KBM-7 (cell line): ENCODE data around the gene FARSA.
A peak's percentile ranks its signal among the peaks of the same experiment; 100 is the strongest.
"Not testable (repeated sequence)": the region's sequence is repeated elsewhere in the genome, so short reads cannot be mapped to it uniquely, and the experiment has no call there.

Experiments
- DNase-seq: peaks from one replicate; pipeline ENCODE4 v3.0.0-alpha.2; 2015
- in situ Hi-C: fragments of 300-500 bp; cut with MboI; formaldehyde crosslinking; loops from 2 replicates; pipeline ENCODE4 v1.14.3; 2020; ENCODE audit warnings: low sequenced_read_pairs, low pct_unique_long_range_greater_than_20kb, mixed read lengths

The FARSA gene

DNA sequence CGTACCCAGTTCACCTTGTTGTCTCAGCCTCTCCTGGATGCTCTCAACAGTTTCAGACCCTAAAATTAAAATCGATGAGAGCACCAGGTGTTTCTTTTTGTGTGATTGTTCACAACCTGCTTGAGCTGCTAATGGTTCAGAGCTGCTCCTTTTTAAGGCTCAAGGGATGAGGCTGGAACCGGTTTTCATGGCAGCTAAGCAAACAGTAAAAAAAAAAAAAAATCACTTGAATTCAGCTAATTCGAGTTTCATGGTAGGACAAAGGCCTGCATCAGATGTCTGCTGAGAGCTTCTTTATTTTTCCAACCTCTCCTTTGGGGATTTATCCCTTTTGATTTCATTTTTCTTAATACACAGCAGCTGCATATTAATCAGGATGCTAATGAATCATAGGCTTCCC, 20.9 kb downstream of the FARSA start:
- in situ Hi-C loops = no loop called here
- no peak for DNase-seq

DNA sequence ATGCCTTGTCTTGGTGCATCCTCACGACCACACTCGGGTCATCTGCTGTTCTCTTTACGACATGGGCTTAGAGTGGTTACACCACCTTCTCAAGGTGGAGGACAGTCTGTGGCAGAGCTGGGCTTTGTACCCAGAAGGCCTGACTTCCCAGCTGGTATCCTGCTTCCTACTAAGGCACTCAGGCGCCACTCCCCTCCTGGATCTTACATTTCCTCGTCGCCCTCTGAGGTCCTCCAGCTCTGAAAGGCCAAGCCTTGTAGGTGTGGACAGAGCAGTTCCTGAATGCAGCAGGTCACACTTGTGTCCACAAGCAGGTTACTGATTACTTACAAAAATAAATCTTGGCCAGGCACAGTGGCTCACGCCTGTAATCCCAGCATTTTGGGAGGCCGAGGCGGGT, 26.3 kb downstream of the FARSA start:
- in situ Hi-C loops = no loop called here
- no peak for DNase-seq

DNA sequence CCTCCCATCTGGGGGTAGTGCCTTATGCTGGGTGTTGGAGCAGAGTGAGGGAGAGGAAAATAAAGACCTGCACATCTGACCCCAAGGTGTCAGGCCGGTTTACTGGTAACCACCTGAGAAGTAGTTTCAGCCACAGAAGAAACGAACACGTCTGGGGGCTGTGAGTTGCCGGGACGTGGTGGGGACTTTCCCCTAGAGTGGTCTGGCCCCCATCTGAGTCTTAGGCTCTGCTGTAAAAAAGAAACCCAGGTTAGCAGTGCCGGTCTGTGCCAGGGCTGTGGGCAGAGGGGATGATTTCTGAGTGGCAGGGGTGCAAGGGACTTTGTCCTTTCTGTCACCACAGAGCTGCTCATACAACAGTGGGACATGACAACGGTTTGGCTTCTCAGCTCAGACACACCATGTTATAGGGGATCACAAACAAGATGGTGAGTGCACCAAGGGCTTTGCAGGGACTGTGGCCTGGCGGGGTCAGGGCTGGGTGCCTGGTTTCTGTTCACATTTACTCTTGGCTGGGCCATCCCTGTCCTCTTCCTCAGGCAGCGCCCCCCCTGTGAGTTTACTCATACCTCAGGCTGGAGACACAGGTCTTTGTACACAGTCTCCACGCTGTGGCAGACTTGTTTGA, 33.5 kb downstream of the FARSA start:
- in situ Hi-C loops = no loop called here
- no peak for DNase-seq

DNA sequence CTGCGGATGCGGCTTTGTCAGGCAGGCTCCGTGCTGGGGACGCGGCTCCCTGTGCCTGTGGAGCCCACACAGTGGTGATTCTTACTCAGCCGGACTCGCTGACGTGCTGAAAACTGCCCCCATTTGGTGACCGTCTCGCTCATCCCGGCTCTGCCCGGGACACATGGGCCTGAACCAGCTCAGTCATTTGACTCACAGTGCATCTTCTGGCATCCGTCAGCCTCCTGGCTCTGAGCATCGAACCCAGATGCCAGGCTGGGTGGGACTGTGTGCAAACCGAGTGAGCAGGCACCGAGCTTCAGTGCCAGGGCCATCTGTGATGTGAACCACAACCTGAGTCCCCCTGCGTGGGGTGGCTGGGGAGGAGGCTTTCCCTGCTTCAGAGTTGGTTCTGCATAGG, 37.1 kb downstream of the FARSA start:
- DNase-seq = no peak
- in situ Hi-C loops = no loop called here

DNA sequence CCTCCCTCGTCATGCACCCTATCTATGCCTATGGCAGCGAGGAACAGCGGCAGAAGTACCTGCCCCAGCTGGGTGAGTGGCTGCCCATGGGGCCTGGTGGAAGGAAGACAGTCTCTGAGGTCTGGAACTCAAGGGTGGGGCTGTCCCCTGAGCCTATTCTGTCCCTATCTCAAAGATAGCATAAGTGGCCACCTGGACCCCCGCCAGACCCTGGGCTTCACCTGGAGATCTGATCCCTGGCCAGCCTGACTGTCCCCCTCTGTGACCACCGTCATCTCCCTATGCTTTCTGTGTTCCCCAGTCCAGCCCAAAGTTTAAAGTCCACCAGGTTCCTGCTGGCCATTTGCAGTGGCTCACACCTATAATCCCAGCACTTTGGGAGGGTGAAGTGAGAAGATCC, 39.9 kb downstream of the FARSA start:
- in situ Hi-C loops = no loop called here
- DNase-seq = no peak

DNA sequence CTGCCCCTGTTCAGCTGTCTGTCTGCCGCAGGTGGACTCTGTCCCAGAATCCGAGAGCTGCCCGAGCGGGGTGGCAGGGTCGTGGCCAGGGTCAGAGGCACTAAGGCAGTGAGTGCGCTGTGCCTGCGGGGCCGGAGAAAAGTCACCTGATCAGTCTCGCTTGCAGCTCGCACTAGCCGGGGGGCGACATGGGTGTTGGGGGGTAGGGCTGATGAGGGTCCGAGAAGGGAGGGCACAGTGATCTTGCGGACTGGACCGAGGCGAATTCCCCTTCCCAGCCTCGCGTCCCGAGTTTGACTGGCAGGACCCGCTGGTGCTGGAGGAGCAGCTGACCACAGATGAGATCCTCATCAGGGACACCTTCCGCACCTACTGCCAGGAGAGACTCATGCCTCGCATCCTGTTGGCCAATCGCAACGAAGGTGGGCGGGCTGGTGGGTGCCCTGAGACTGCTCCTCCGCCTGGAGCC, 41.9 kb downstream of the FARSA start:
- DNase-seq = no peak
- in situ Hi-C loops = no loop called here

DNA sequence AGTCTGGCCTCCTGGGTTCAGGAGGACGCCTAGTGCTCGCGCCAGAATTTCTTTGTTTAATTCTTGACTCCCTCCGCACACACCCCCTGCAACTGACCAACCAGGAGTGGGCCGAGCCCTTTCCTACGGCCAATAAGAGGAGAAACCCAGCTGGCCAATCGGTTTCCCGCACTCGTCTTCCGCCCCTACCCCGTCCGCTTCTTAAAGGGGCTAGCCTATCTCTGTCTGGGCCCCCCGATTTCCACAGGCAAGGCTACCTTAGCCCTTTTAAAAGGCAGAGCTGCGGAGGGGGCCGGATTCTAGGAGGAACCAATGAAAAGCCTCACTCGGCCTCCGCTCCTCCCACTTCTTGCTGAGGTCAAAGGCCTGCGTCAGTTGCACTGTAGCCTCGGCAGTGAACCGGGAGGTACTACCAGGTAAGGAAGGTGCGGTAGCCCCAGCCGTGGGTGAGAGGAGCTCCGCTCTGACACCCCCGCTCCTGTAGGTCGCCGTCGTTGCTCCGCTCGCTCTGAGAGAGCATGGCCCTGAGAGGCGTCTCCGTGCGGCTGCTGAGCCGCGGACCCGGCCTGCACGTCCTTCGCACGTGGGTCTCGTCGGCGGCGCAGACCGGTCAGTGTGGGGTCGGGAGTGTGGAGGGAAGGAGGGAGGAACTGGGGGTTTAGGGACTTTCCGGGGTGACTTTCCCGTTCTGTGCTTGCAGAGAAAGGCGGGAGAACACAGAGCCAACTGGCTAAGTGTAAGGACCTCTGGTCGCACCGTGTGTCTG, 42.5 kb downstream of the FARSA start, which contains the start of gene GCDH:
GCDH (plus strand) TSS at position 374 of the 766 bp plus-strand sequence; CDS start at position 519, 145 bp downstream.
- DNase-seq = peak; percentile 99
- in situ Hi-C loops = no loop called here

DNA sequence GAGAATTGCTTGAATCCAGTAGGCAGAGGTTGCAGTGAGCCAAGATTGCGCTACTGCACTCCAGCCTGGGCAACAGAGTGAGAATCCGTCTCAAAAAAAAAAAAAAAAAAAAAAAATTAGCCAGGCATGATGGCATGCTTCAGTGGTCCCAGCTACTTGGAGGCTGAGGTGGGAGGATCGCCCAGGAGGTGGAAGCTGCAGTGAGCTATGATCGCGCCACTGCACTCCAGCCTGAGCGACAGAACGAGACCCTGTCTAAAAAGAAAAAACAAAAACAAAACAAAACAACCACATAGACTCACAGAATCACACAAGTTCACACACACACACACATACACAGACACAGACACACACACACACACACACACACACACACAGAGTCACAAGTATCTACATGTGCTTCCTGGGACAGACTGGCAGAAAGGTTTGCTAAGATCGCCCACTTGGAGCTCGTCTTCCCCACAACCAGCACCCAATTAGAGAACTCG, 43.2 kb downstream of the FARSA start:
- DNase-seq, in situ Hi-C loops: not testable (repeated sequence)

DNA sequence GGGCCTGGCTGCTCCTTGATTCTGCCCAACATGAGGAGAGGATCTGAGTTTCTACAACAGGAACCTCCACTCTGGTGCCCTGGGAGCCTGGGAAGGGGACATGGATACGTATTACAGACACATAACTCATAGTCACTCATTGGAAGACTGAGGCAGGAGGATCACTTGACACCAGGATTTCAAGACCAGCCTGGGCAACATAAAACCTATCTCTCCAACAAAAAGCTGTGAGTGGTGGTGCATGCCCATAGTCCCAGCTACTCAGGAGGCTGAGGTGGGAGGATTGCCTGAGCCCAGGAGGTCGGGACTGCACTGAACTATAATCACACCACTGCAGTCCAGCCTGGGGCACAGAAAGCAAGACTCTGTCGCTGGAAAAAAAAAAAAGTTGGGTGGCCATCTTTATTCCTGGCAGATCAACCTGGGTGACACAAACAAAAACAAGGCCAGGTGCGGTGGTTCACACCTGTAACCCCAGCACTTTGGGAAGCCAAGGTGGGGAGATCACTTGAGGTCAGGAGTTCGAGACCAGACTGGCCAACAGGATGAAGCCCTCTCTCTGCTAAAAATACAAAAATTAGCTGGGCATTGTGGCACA, 45.4 kb downstream of the FARSA start:
- DNase-seq = no peak
- in situ Hi-C loops = no loop called here

DNA sequence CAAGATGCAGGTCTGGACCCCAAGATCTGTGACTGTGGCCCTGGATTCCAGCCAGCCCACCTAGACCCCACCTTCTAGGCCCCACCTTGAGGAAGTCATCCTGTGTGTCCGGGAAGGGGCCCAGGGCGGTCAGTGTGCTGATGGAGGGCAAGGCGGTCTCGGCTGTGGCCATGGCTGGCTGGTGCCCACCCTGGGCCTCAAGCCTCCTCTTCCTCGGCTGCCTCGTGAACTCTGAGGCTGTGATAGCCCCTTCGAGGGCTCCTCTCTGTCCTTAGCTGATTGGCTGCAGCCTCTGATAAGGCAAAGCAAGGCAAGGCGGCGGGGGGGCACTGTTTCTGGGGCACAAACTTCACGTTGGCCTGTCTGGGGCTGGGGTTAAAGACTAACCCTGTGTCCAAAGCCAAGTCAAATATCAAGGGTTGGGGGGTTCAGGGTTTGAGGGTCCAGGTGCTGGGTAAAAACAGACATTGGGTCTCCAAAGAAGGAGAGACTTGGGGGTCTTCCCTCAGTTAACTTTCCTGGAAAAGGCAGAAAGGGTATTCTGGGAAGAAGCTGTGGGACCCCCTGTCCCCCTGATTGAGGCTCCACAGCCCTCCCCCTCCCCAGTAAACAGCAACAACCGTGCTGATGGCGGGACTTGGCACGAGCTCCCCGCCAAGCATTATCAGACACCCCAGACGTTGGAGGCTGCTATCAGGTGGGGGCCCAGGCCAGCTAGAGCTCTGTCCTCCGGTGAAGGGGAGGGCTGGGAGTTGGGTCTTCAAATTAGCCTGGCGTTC, 46.4 kb downstream of the FARSA start, which contains the start of gene KLF1:
KLF1 (minus strand) TSS at position 233 of the 779 bp plus-strand sequence; CDS start at position 172, 61 bp downstream.
- no peak for DNase-seq
- in situ Hi-C loops = no loop called here

DNA sequence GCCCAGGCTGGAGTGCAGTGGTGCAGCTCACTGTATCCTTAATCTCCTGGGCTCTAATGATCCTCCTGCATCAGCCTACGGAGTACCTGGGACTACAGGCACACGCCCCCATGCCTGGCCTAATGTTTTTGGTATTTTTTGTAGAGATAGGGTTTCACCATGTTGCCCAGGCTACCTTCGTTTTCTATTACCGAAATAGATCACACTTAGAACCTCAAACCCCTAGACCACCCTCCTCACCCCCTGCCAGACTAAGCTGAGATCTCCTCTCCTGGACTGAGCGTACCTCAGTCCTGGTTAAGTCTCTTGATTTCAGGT, 46.9 kb downstream of the FARSA start:
- in situ Hi-C loops = no loop called here
- no peak for DNase-seq

DNA sequence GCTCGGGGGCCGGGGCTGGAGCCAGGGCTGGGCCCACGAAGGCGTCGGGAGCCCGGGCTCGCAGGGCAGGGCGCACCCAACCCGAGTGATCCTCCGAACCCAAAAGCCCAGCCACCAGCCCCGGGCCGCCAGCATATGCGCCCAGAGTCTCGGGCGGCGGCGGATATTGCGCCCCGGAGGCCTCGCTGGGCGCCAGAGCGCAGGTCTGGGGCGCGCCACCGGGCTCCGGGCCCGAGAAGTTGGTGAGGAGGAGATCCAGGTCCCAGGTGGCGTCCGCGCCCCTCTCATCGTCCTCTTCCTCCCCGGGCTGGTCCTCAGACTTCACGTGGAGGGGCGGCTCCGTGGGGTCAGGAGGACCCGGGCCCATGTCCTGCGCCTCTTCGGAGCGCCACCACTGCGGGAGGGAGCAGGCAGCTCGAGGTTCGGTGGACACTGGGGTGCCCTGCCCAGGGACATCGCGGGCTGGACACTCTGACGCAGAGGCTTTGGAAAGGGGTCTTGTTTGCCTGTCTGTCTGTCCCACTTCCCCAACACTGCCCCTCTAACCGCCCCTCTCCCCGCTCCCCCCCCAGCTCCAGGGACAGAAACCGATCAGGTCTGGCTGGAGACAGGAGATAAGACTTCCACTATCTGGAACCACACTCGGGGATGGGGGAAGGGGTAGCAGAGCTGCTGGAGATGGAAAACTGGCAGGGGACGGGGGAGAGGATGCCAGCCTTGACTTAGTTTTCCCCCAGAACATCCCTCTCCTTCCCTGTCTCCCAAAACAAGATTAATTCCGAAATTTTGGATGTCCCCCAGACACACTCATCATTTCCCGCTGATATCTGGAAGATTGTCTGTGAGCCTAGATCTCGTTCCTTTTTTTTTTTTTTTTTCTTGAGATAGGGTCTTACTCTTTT, 47.5 kb downstream of the FARSA start:
- in situ Hi-C loops = no loop called here
- DNase-seq = no peak

DNA sequence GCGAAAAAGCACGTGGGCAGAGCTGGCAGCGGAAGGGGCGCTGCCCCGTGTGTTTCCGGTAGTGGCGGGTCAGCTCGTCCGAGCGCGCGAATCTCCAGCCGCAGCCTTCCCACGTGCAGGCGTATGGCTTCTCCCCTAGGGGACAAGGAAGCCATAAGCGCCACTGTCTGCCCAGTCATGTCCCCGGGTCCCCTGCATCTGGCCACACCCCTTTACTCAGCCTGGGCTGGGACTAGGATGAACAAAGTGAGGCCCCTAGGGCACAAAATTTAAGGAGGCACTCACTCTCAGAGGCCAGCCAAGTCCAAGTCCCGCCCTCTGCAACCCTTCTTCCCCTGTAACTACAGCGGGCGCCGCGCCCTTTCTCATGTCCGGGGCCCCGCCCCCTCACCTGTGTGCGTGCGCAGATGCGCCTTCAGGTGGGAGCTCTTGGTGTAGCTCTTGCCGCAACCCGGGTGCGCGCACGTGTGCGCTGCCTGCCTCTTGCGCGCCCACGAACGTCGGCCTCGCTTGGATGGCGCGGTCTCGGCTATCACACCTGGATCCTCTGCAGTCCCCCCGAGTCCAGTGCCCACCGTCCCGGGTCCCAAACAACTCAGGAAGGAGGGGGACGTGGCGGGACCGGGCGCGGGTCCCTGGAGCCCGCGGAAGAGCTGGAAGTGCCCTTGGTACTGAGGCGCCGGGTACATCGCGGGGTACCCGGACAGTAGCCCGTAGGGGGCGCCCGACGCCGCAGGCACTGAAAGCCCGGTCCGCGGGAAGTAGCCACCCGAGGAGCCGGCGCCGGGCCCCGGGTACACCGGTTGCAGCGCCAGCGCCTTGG, 48.4 kb downstream of the FARSA start:
- in situ Hi-C loops = no loop called here
- DNase-seq = no peak

DNA sequence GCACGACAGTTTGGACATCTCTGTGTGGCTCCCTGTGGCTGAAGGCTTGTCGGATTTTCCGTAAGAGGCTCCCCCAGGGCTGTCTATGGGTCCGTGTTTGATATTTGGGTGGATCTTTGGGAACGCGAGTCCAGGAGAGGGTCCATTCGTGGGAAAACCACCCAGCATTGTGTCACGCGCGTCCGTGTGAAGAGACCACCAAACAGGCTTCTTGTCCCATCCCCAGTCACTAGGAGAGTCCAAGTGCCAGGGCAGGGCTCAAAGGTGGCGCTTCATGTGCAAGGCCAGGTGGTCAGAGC, 48.9 kb downstream of the FARSA start:
- no peak for DNase-seq
- in situ Hi-C loops = no loop called here

DNA sequence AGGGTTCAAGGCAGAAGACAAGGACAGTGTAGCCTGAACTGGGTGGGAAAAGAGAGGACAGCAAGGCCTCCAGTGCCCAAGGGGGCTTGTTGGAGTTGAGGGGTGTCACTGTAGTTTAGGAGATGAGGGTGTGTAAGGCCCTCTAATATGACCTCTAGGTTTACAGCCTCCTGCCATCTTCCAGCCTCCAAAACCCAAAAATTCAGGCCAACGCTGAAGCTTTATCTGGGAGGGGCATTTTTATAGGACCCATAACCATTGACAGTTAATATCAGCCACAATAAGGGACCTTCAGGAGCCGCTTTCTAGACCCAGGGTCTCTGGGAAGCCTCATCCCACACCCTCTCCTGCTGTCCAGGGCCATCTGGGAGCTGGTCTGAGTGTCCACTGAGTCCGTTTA, 49.3 kb downstream of the FARSA start:
- DNase-seq = no peak
- in situ Hi-C loops = no loop called here

DNA sequence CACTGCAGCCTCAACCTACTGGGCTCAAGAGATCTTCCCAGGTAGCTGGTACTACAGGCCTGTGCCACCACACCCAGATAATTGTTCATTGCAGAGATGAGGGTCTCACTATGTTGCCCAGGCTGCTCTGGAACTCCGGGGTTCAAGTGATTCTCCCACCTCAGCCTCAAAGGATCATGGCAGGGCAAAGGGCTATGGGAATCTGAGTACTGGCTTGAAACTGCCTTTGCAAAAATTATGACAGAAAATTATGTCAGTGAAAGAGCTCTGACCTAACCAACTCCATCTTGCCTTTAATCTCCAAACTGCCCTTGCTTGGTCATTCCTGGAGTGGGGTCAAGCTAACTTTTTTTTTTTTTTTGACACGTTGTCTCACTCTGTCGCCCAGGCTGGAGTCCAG, 50.9 kb downstream of the FARSA start:
- in situ Hi-C loops = no loop called here
- DNase-seq = no peak

DNA sequence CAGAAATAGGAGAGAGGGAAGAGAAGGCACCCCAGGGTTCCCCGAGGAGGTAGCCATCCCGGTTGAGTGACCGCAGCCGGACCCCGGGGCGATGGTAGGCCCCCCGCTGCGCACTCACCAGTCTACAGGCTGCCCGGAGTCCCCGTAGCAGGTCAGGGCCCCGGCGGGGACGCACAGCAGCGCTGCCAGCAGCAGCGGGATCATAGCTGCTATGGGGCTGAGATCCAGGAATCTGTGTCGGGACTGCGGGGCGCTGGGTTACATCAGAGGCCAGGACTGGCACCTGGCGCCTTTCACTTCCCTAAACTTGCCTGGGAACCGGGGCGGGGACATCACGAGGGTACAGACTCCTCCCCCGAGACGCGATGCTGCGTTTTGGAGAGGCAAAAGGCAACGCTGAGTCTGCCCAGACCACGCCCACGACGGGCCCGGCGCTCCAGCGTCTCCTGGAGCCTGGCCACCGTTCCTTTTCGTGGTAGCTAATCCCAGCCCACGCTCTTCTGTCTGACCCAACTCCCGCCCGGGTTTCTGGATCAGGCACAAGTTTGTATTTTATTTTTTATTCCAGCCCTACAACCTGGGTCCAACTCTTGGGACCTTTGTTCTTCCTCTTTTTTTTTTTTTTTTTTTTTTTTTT, 52.2 kb downstream of the FARSA start, which contains the start of gene DNASE2:
DNASE2 (minus strand) TSS at position 278 of the 637 bp plus-strand sequence; CDS start at position 204, 74 bp downstream.
- in situ Hi-C loops = no loop called here

More for the DNA sequence above, 52.2 kb downstream of the FARSA start, which contains the start of gene DNASE2:
- DNase-seq = peak; percentile 97
